SK-N-SH (cell line): Measurements from ENCODE around the gene DNAJC10. TPM values are rescaled to one million over a fixed set of nuclear protein-coding genes. Genes with fewer than 3 reads are reported as not detected.

Experiments
- CTCF ChIA-PET: fragments of 300-600, 350-600 bp; formaldehyde crosslinking; extraction: SDS; loops from one replicate; lab custom pipeline; 2021; lab: Yijun Ruan, JAX
- POLR2A ChIA-PET: fragments of 350-600 bp; sonication (Branson Sonifier 250); formaldehyde crosslinking; extraction: SDS; loops from one replicate; lab custom pipeline; 2020; ENCODE audit warnings: antibody characterized with exemption, inconsistent platforms; lab: Yijun Ruan, JAX
- DNase-seq: peaks from one replicate; pipeline ENCODE4 v3.0.0; 2012
- H2AFZ ChIP-seq: fragments of 200-600 bp; sonication (generic); 2 replicates; pipeline ENCODE4 v1.8.1; 2016; ENCODE audit warnings: antibody characterized with exemption, mild to moderate bottlenecking, low read depth
- H3F3A ChIP-seq: fragments of 200-600 bp; sonication (generic); replicated peaks from 2 replicates; pipeline ENCODE3; 2016; ENCODE audit warnings: antibody characterized with exemption, mild to moderate bottlenecking; ENCODE audit not compliant: insufficient read depth
- H3K27ac ChIP-seq, 2 experiments: fragments of 200-500 bp in 1 of 2; fragments of 200-600 bp in 1 of 2; sonication (Bioruptor generic) in 1 of 2; sonication (generic), shearing (Covaris generic) in 1 of 2; 2 replicates each; pipeline versions ENCODE4 v1.5.1 to v1.6.1; 2014 to 2016; ENCODE audit warnings: low read depth in 2 of 2, inconsistent platforms in 1 of 2, low read length in 1 of 2, mild to moderate bottlenecking in 1 of 2, mixed read lengths in 1 of 2
- H3K27me3 ChIP-seq: fragments of 200-600 bp; sonication (generic), shearing (Covaris generic); 2 replicates; pipeline ENCODE4 v1.6.1; 2016; ENCODE audit warnings: mixed run types; ENCODE audit not compliant: insufficient read depth
- H3K36me3 ChIP-seq, 2 experiments: fragments of 200-500 bp in 1 of 2; fragments of 200-600 bp in 1 of 2; sonication (Bioruptor generic) in 1 of 2; sonication (generic) in 1 of 2; replicated peaks in 1 of 2; 2 replicates each; pipeline versions ENCODE3 to v1.5.1; 2014 to 2016; ENCODE audit warnings: low read length in 1 of 2, mild to moderate bottlenecking in 1 of 2; ENCODE audit not compliant: insufficient read depth in 2 of 2, control insufficient read depth in 1 of 2
- H3K4me1 ChIP-seq, 2 experiments: fragments of 200-500 bp in 1 of 2; fragments of 200-600 bp in 1 of 2; sonication (Bioruptor generic) in 1 of 2; sonication (generic), shearing (Covaris generic) in 1 of 2; 2 replicates each; pipeline versions ENCODE4 v1.5.1 to v1.6.1; 2014 to 2016; ENCODE audit warnings: low read depth in 1 of 2, low read length in 1 of 2, mixed run types in 1 of 2; ENCODE audit not compliant: insufficient read depth in 2 of 2, control insufficient read depth in 1 of 2
- H3K4me2 ChIP-seq: fragments of 200-600 bp; sonication (generic), shearing (Covaris generic); 2 replicates; pipeline ENCODE4 v1.6.1; 2017; ENCODE audit warnings: mixed run types
- H3K4me3 ChIP-seq, 2 experiments: fragments of 200-500 bp in 1 of 2; fragments of 200-600 bp in 1 of 2; sonication (Bioruptor generic) in 1 of 2; sonication (generic), shearing (Covaris generic) in 1 of 2; 2 replicates each; pipeline versions ENCODE4 v1.5.1 to v1.8.1; 2014 to 2016; ENCODE audit warnings: low read depth in 2 of 2, inconsistent platforms in 1 of 2, low read length in 1 of 2, mild to moderate bottlenecking in 1 of 2, mixed read lengths in 1 of 2, moderate library complexity in 1 of 2
- H3K79me2 ChIP-seq: fragments of 200-600 bp; sonication (generic); 2 replicates; pipeline ENCODE4 v1.8.1; 2017; ENCODE audit warnings: mild to moderate bottlenecking; ENCODE audit not compliant: insufficient read depth
- H3K9ac ChIP-seq: fragments of 200-600 bp; sonication (generic); 2 replicates; pipeline ENCODE4 v1.6.1; 2017; ENCODE audit warnings: mixed run types
- H3K9me2 ChIP-seq: fragments of 200-600 bp; sonication (generic); 2 replicates; pipeline ENCODE4 v1.6.1; 2017; ENCODE audit warnings: mixed run types
- H3K9me3 ChIP-seq: fragments of 200-600 bp; sonication (generic); 2 replicates; pipeline ENCODE4 v1.6.1; 2017; ENCODE audit warnings: mixed run types, mild to moderate bottlenecking, moderate library complexity
- H4K20me1 ChIP-seq: fragments of 200-600 bp; sonication (generic); 2 replicates; pipeline ENCODE4 v1.6.1; 2017; ENCODE audit warnings: mild to moderate bottlenecking, mixed run types; ENCODE audit not compliant: insufficient read depth
- ELF1 ChIP-seq: IDR thresholded peaks from 2 replicates; pipeline ENCODE4 v1.4.0; 2012
- EP300 ChIP-seq, 2 experiments: IDR thresholded peaks; 2 replicates each; pipeline versions ENCODE4 v1.4.0 to v1.6.1; 2012; ENCODE audit warnings: borderline replicate concordance in 1 of 2, low read depth in 1 of 2, low read length in 1 of 2
- EZH2phosphoT487 ChIP-seq: fragments of 200-600 bp; sonication (generic); IDR thresholded peaks from 2 replicates; pipeline ENCODE4 v1.6.1; 2017; ENCODE audit warnings: low read depth, mixed run types, mild to moderate bottlenecking, antibody characterized with exemption, moderate library complexity, borderline replicate concordance
- FOXM1 ChIP-seq: IDR thresholded peaks from 2 replicates; pipeline ENCODE4 v1.4.0; 2012; ENCODE audit warnings: low read depth, mild to moderate bottlenecking
- GATA2 ChIP-seq: sonication (generic); formaldehyde crosslinking; IDR thresholded peaks from 2 replicates; pipeline ENCODE4 v1.5.0; 2020; ENCODE audit warnings: mild to moderate bottlenecking, missing genetic modification reagents
- IRF3 ChIP-seq: fragments of 150-350 bp; IDR thresholded peaks from 2 replicates; pipeline ENCODE4 v1.6.1; 2016; ENCODE audit warnings: mild to moderate bottlenecking, low read depth, low read length
- MEF2A ChIP-seq: IDR thresholded peaks from 2 replicates; pipeline ENCODE4 v1.4.0; 2012; ENCODE audit warnings: low read depth, borderline replicate concordance
- NFIC ChIP-seq: IDR thresholded peaks from 2 replicates; pipeline ENCODE4 v1.4.0; 2012; ENCODE audit warnings: borderline replicate concordance
- POLR2AphosphoS5 ChIP-seq: IDR thresholded peaks from 2 replicates; pipeline ENCODE4 v1.6.1; 2012; ENCODE audit warnings: low read depth, low read length
- RAD21 ChIP-seq: IDR thresholded peaks from 2 replicates; pipeline ENCODE4 v1.6.1; 2012; ENCODE audit warnings: mild to moderate bottlenecking, low read length
- RCOR1 ChIP-seq: fragments of 150-350 bp; IDR thresholded peaks from 2 replicates; pipeline ENCODE4 v1.6.1; 2017; ENCODE audit warnings: antibody characterized with exemption, low read length
- SIN3A ChIP-seq: IDR thresholded peaks from 2 replicates; pipeline ENCODE4 v1.6.1; 2012; ENCODE audit warnings: low read depth, mild to moderate bottlenecking, low read length, moderate library complexity, borderline replicate concordance
- SMC3 ChIP-seq: IDR thresholded peaks from 2 replicates; pipeline ENCODE4 v1.6.1; 2012; ENCODE audit warnings: low read depth, low read length, improper control_type of control experiment
- TAF1 ChIP-seq: IDR thresholded peaks from 2 replicates; pipeline ENCODE4 v1.6.1; 2012; ENCODE audit warnings: low read depth, mild to moderate bottlenecking, low read length, moderate library complexity, borderline replicate concordance
- TCF12 ChIP-seq: IDR thresholded peaks from 2 replicates; pipeline ENCODE4 v1.4.0; 2012
- TEAD4 ChIP-seq: IDR thresholded peaks from 2 replicates; pipeline ENCODE4 v1.4.0; 2012; ENCODE audit warnings: mild to moderate bottlenecking, borderline replicate concordance; ENCODE audit not compliant: insufficient read depth
- USF2 ChIP-seq: fragments of 150-350 bp; IDR thresholded peaks from 2 replicates; pipeline ENCODE4 v1.6.1; 2017; ENCODE audit warnings: antibody characterized with exemption, low read length, low read depth, borderline replicate concordance
- ZBTB33 ChIP-seq: IDR thresholded peaks from 2 replicates; pipeline ENCODE4 v1.4.0; 2012; ENCODE audit warnings: low read depth, borderline replicate concordance
- WGBS: methylation state at CpG from one replicate; pipeline ENCODE4 v1.1.6; 2017; ENCODE audit warnings: low lambda C conversion rate; 5-methylcytosine and 5-hydroxymethylcytosine counted together
- polyA plus RNA-seq, 3 experiments: library from polyadenylated mRNA; depleted of rRNA; stranded (reverse); fragments of >200 nt; gene quantifications; 2 replicates each; pipeline ENCODE4 v1.2.3, GENCODE V29; 2012
- TF ChIP-seq, protein P1 (sequence below): fragments of 200-600 bp; sonication (generic); IDR thresholded peaks from 2 replicates; pipeline ENCODE4 v1.6.1; 2017; ENCODE audit warnings: antibody characterized with exemption, mild to moderate bottlenecking, moderate library complexity

Gene DNAJC10
- polyA plus RNA-seq, 1 of the 3 experiments (the other 2 are of a cell fraction) = 30.8 TPM

DNA sequence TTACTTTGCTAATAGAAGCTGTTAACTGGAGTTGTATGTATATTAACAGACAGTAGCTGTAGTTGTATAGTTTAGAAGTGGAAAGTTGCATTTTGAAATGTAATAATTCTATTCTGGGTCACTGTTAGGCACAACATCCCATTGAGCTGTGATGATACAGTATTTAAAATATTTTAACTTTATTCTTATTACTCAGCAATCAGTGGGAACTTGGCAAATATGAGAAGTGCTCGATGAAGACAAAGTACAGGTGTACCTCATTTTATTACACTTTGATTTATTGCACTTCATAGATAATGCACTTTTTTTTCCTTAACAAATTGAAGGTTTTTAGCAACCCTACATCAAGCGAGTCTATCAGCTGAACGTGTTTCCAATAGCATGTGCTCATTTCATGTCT lies 8.6 kb downstream of the DNAJC10 start:
- Histone ChIP-seq H2AFZ (no peak overlapping the region), H3K79me2 (no peaks in the 10 kb centered on the region; the same call in 1 of the 2 replicates), H4K20me1 (no peaks in the 10 kb centered on the region), H3F3A (peaks cover 7% of the 10 kb centered on the region), H3K4me1 (peaks cover 0 to 2% of the 10 kb centered on the region in 2 experiments; a peak in 3 of 4 replicates), H3K9ac (no peak overlapping the region), H3K4me3 (no peak overlapping the region), H3K27me3 (no peaks in the 10 kb centered on the region), H3K4me2 (no peak overlapping the region), H3K36me3 (peaks cover 67 to 90% of the 10 kb centered on the region in 2 experiments), H3K9me2 (no peaks in the 10 kb centered on the region), H3K9me3 (no peaks in the 10 kb centered on the region), H3K27ac (no peak overlapping the region; a peak in 1 of 4 replicates)
- POLR2A ChIA-PET = no interaction called here
- no peak for DNase-seq
- TF ChIP-seq TAF1 = no peak
- TF ChIP-seq TEAD4 = no peak
- TF ChIP-seq, protein P1, sequence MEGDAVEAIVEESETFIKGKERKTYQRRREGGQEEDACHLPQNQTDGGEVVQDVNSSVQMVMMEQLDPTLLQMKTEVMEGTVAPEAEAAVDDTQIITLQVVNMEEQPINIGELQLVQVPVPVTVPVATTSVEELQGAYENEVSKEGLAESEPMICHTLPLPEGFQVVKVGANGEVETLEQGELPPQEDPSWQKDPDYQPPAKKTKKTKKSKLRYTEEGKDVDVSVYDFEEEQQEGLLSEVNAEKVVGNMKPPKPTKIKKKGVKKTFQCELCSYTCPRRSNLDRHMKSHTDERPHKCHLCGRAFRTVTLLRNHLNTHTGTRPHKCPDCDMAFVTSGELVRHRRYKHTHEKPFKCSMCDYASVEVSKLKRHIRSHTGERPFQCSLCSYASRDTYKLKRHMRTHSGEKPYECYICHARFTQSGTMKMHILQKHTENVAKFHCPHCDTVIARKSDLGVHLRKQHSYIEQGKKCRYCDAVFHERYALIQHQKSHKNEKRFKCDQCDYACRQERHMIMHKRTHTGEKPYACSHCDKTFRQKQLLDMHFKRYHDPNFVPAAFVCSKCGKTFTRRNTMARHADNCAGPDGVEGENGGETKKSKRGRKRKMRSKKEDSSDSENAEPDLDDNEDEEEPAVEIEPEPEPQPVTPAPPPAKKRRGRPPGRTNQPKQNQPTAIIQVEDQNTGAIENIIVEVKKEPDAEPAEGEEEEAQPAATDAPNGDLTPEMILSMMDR = no peak
- no peak for TF ChIP-seq EP300 (IDR thresholded peaks at IDR 0.05; ENCODE audit: borderline replicate concordance in 1 of 2, low read depth in 1 of 2, low read length in 1 of 2)
- WGBS = 85% methylated on average over 3 of the region's 3 CpGs
- CTCF ChIA-PET = interaction anchor here (0.9 kb wide), 1 partner anchor 36 kb away, joined by 3 read pairs; no protein-coding TSS in a partner anchor

DNA sequence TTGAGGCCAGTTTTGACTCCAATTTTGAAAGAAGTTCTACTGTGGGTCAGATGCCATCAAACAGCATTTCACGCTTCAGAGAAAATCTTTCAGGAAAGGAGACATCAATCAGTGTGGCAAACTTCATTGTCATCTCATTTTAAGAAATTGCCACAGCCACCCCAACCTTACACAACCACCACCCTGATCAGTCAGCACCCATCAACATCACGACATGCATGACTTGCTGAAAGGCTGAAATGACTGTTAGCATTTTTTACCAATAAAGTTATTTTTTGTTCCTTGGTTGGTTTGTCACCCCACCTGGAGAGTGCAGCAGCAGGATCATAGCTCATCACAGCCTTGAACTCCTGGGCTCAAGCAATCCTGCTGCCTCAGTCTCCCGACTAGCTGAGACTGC lies 10.4 kb downstream of the DNAJC10 start:
- 100% methylated on average over 3 of the region's 3 CpGs for WGBS
- no peaks in the 10 kb centered on the region; the same call in 1 of the 2 replicates for H3K79me2 ChIP-seq
- peaks cover 0 to 2% of the 10 kb centered on the region in 2 experiments; a peak in 3 of 4 replicates for H3K4me1 ChIP-seq
- POLR2A ChIA-PET = no interaction called here
- H3K4me3 ChIP-seq = no peak overlapping the region
- H3K4me2 ChIP-seq = no peak overlapping the region
- H3K9me2 ChIP-seq = no peaks in the 10 kb centered on the region
- H2AFZ ChIP-seq = no peak overlapping the region
- no peaks in the 10 kb centered on the region for H4K20me1 ChIP-seq
- no peaks in the 10 kb centered on the region for H3K9me3 ChIP-seq
- H3K27me3 ChIP-seq = no peaks in the 10 kb centered on the region
- peaks cover 10% of the 10 kb centered on the region for H3F3A ChIP-seq
- H3K27ac ChIP-seq = no peak overlapping the region
- peaks cover 67 to 83% of the 10 kb centered on the region in 2 experiments for H3K36me3 ChIP-seq
- TF ChIP-seq SMC3 (no peak), GATA2 (CRISPR knock-in tag) (no peak), FOXM1 (no peak), MEF2A (no peak), EP300 (IDR thresholded peaks at IDR 0.05; ENCODE audit: borderline replicate concordance in 1 of 2, low read depth in 1 of 2, low read length in 1 of 2) (no peak), ZBTB33 (no peak), IRF3 (no peak), ELF1 (no peak), TCF12 (no peak), POLR2AphosphoS5 (no peak), TEAD4 (no peak), USF2 (no peak), RCOR1 (no peak), NFIC (no peak), SIN3A (no peak), RAD21 (no peak), EZH2phosphoT487 (no peak)
- TF ChIP-seq, protein P1 = no peak
- CTCF ChIA-PET = interaction anchor here (0.5 to 1.0 kb wide), 2 partner anchors 9 to 42 kb away, joined by 3 to 4 read pairs; no protein-coding TSS in a partner anchor
- DNase-seq = no peak
- no peak overlapping the region for H3K9ac ChIP-seq
